GM23338 (cell line): Measurements from ENCODE around the gene CCDC70. TPM values are rescaled to one million over a fixed set of nuclear protein-coding genes. Genes with fewer than 3 reads are reported as not detected.

Experiments used
- ATAC-seq: fragments of 200-7000 bp; cut with Tn5 transposase; 3 replicates; pipeline ENCODE4 v1.9.1; 2020
- DNase-seq: peaks from one replicate; pipeline ENCODE4 v3.0.0-alpha.2; 2015; ENCODE audit warnings: low spot score
- H2AFZ ChIP-seq: fragments of 200-600 bp; sonication (generic); 2 replicates; pipeline ENCODE4 v1.8.0; 2016; ENCODE audit warnings: antibody characterized with exemption, mild to moderate bottlenecking, moderate library complexity
- H3F3A ChIP-seq: fragments of 200-600 bp; sonication (generic); replicated peaks from 2 replicates; pipeline ENCODE4 v1.8.0; 2017; ENCODE audit warnings: antibody characterized with exemption, mixed run types, low read depth
- H3K27ac ChIP-seq: fragments of 200-600 bp; sonication (generic); 2 replicates; pipeline ENCODE4 v1.6.1; 2016; ENCODE audit warnings: low read depth
- H3K27me3 ChIP-seq: fragments of 200-600 bp; sonication (generic); 2 replicates; pipeline ENCODE4 v1.8.0; 2016; ENCODE audit warnings: mild to moderate bottlenecking, mixed run types, moderate library complexity; ENCODE audit not compliant: insufficient read depth
- H3K36me3 ChIP-seq: fragments of 200-600 bp; sonication (generic); 2 replicates; pipeline ENCODE4 v1.8.0; 2016; ENCODE audit warnings: mild to moderate bottlenecking; ENCODE audit not compliant: insufficient read depth
- H3K4me1 ChIP-seq: fragments of 200-600 bp; sonication (generic); 2 replicates; pipeline ENCODE4 v1.8.0; 2016; ENCODE audit warnings: mild to moderate bottlenecking, moderate library complexity; ENCODE audit not compliant: insufficient read depth
- H3K4me2 ChIP-seq: fragments of 200-600 bp; sonication (generic); 2 replicates; pipeline ENCODE4 v1.7.1; 2017; ENCODE audit warnings: mixed run types
- H3K4me3 ChIP-seq: fragments of 200-600 bp; sonication (generic); 2 replicates; pipeline ENCODE4 v1.6.1; 2016; ENCODE audit warnings: mixed run types
- H3K79me2 ChIP-seq: fragments of 200-600 bp; sonication (generic); replicated peaks from 2 replicates; pipeline ENCODE4 v1.8.0; 2017; ENCODE audit warnings: mild to moderate bottlenecking; ENCODE audit not compliant: insufficient read depth
- H3K9me2 ChIP-seq: fragments of 200-600 bp; sonication (generic); 2 replicates; pipeline ENCODE4 v1.8.0; 2017; ENCODE audit not compliant: insufficient read depth
- H4K20me1 ChIP-seq: fragments of 200-600 bp; sonication (generic); replicated peaks from 2 replicates; pipeline ENCODE4 v1.8.0; 2017; ENCODE audit warnings: mild to moderate bottlenecking; ENCODE audit not compliant: insufficient read depth
- H3K27ac Mint-ChIP-seq: 2 replicates; pipeline ENCODE4 v1.8.0; 2020; ENCODE audit warnings: inconsistent platforms, mild to moderate bottlenecking, moderate library complexity, mixed read lengths
- H3K27me3 Mint-ChIP-seq: 3 replicates; pipeline ENCODE4 v1.8.0; 2022; ENCODE audit warnings: low read depth, mild to moderate bottlenecking, moderate library complexity, mixed read lengths, inconsistent platforms; ENCODE audit not compliant: insufficient read depth, poor library complexity
- H3K36me3 Mint-ChIP-seq: 3 replicates; pipeline ENCODE4 v1.8.0; 2021; ENCODE audit warnings: low read depth, mild to moderate bottlenecking, inconsistent platforms, moderate library complexity, mixed read lengths
- H3K4me1 Mint-ChIP-seq: 3 replicates; pipeline ENCODE4 v1.8.0; 2020; ENCODE audit warnings: mild to moderate bottlenecking, inconsistent platforms, mixed read lengths
- H3K4me3 Mint-ChIP-seq: 3 replicates; pipeline ENCODE4 v1.8.0; 2021; ENCODE audit warnings: moderate library complexity, mild to moderate bottlenecking, inconsistent platforms, mixed read lengths
- H3K9me3 Mint-ChIP-seq: 3 replicates; pipeline ENCODE4 v1.8.0; 2020; ENCODE audit warnings: moderate library complexity, mild to moderate bottlenecking, inconsistent platforms, mixed read lengths
- CREB1 ChIP-seq: fragments of 250-450 bp; sonication (Bioruptor Pico); IDR thresholded peaks from 2 replicates; pipeline ENCODE4 v1.5.0; 2020; ENCODE audit warnings: low read depth, mild to moderate bottlenecking, moderate library complexity
- ETS1 ChIP-seq: IDR thresholded peaks from 2 replicates; pipeline ENCODE4 v1.6.1; 2016; ENCODE audit warnings: antibody characterized with exemption
- EZH2 ChIP-seq: fragments of 200-600 bp; sonication (generic); IDR thresholded peaks from one replicate; pipeline ENCODE4 v1.8.0; 2017; ENCODE audit warnings: antibody characterized with exemption, mild to moderate bottlenecking, low read depth; ENCODE audit not compliant: unreplicated experiment
- EZH2phosphoT487 ChIP-seq: fragments of 200-600 bp; sonication (generic); IDR thresholded peaks from one replicate; pipeline ENCODE4 v1.8.1; 2018; ENCODE audit warnings: antibody characterized with exemption; ENCODE audit not compliant: unreplicated experiment
- JUNB ChIP-seq: IDR thresholded peaks from one replicate; pipeline ENCODE4 v1.6.1; 2016; ENCODE audit warnings: antibody characterized with exemption; ENCODE audit not compliant: unreplicated experiment
- NANOG ChIP-seq: IDR thresholded peaks from 2 replicates; pipeline ENCODE4 v1.6.1; 2016; ENCODE audit warnings: antibody characterized with exemption, borderline replicate concordance
- POLR2AphosphoS5 ChIP-seq: IDR thresholded peaks from 2 replicates; pipeline ENCODE4 v1.6.1; 2016; ENCODE audit warnings: antibody characterized with exemption, low read depth
- STAT1 ChIP-seq: IDR thresholded peaks from one replicate; pipeline ENCODE4 v1.6.1; 2016; ENCODE audit warnings: antibody characterized with exemption; ENCODE audit not compliant: unreplicated experiment
- ZNF114 ChIP-seq: fragments of 250-450 bp; sonication (Bioruptor Pico); IDR thresholded peaks from 2 replicates; pipeline ENCODE4 v1.5.0; 2020; ENCODE audit warnings: mild to moderate bottlenecking, moderate library complexity
- ZNF331 ChIP-seq: fragments of 250-450 bp; sonication (Bioruptor Pico); IDR thresholded peaks from 2 replicates; pipeline ENCODE4 v1.5.0; 2020; ENCODE audit warnings: low read depth, mild to moderate bottlenecking, moderate library complexity
- polyA plus RNA-seq: library from polyadenylated mRNA; unstranded; fragments of >200 nt; fragmentation: Nextera tagmentation; extraction: Ambion mirVana; gene quantifications from 2 replicates; pipeline ENCODE4 v1.2.1, GENCODE V29; 2016
- total RNA-seq: library from RNA; depleted of rRNA; stranded (reverse); fragments of >200 nt; shearing (Covaris generic); gene quantifications from 2 replicates; pipeline ENCODE4 v1.2.3, GENCODE V29; 2014
- TF ChIP-seq, protein P1 (sequence below): IDR thresholded peaks from one replicate; pipeline ENCODE4 v1.6.1; 2018; ENCODE audit warnings: antibody characterized with exemption; ENCODE audit not compliant: unreplicated experiment
- TF ChIP-seq, protein P2 (sequence below): fragments of 250-450 bp; sonication (Bioruptor Pico); IDR thresholded peaks from 2 replicates; pipeline ENCODE4 v1.5.0; 2020; ENCODE audit warnings: mild to moderate bottlenecking, moderate library complexity
- TF ChIP-seq, protein P3 (sequence below), 2 experiments: fragments of 200-600 bp in 1 of 2; sonication (generic) in 1 of 2; conservative IDR thresholded peaks; 2 replicates each; pipeline versions ENCODE4 v1.5.1 to v1.6.1; 2016 to 2017; ENCODE audit warnings: antibody characterized with exemption in 2 of 2, low read depth in 2 of 2, mild to moderate bottlenecking in 2 of 2, moderate library complexity in 1 of 2

The CCDC70 gene
- total and polyA plus RNA-seq, 2 experiments from 2014 or later, result not detected

DNA sequence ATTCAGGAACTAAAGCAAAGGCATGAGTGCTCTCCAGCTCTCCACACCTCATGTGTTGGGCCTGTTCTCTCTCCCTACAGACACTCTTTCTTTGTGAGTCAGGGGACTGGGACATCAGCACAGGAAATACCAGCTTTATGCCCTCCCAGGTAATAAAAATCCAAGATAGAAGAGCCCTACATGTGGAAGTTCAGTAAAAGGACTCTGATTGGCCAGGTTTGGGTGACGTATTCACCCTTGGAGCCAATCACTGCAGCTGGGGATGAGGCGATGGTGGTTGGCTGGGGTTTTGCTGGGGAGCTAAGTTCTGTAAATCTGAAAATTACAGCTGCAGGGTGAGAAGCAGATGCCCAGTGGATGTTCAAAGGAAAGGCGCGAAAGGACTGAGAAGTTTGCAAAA, 32.5 kb downstream of the CCDC70 start:
- ATAC-seq (peak; percentile 53), DNase-seq (peak; percentile 62)
- H3K79me2 ChIP-seq, result no peaks in the 10 kb centered on the region
- 0 out of 2 replicates have a peak, but pooled peaks cover 5% of the 10 kb centered on the region for H3K4me1 ChIP-seq
- H3F3A ChIP-seq, result no peaks in the 10 kb centered on the region
- H3K4me2 ChIP-seq, result no peak overlapping the region
- Mint-ChIP-seq H3K27me3 (peaks cover 5% of the 10 kb centered on the region), H3K36me3 (no peaks in the 10 kb centered on the region; the same call in 2 of the 3 replicates), H3K9me3 (no peaks in the 10 kb centered on the region), H3K27ac (no peak overlapping the region), H3K4me3 (no peak overlapping the region), H3K4me1 (peaks cover 16% of the 10 kb centered on the region)
- no peak overlapping the region for H3K4me3 ChIP-seq
- H4K20me1 ChIP-seq, result no peaks in the 10 kb centered on the region
- TF ChIP-seq JUNB (no peak), ZNF114 (CRISPR knock-in tag) (no peak), EZH2 (no peak), POLR2AphosphoS5 (no peak), STAT1 (no peak), EZH2phosphoT487 (no peak), NANOG (no peak), CREB1 (no peak), ZNF331 (no peak), ETS1 (no peak)
- TF ChIP-seq, protein P1, sequence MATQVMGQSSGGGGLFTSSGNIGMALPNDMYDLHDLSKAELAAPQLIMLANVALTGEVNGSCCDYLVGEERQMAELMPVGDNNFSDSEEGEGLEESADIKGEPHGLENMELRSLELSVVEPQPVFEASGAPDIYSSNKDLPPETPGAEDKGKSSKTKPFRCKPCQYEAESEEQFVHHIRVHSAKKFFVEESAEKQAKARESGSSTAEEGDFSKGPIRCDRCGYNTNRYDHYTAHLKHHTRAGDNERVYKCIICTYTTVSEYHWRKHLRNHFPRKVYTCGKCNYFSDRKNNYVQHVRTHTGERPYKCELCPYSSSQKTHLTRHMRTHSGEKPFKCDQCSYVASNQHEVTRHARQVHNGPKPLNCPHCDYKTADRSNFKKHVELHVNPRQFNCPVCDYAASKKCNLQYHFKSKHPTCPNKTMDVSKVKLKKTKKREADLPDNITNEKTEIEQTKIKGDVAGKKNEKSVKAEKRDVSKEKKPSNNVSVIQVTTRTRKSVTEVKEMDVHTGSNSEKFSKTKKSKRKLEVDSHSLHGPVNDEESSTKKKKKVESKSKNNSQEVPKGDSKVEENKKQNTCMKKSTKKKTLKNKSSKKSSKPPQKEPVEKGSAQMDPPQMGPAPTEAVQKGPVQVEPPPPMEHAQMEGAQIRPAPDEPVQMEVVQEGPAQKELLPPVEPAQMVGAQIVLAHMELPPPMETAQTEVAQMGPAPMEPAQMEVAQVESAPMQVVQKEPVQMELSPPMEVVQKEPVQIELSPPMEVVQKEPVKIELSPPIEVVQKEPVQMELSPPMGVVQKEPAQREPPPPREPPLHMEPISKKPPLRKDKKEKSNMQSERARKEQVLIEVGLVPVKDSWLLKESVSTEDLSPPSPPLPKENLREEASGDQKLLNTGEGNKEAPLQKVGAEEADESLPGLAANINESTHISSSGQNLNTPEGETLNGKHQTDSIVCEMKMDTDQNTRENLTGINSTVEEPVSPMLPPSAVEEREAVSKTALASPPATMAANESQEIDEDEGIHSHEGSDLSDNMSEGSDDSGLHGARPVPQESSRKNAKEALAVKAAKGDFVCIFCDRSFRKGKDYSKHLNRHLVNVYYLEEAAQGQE, result no peak
- TF ChIP-seq, protein P2, sequence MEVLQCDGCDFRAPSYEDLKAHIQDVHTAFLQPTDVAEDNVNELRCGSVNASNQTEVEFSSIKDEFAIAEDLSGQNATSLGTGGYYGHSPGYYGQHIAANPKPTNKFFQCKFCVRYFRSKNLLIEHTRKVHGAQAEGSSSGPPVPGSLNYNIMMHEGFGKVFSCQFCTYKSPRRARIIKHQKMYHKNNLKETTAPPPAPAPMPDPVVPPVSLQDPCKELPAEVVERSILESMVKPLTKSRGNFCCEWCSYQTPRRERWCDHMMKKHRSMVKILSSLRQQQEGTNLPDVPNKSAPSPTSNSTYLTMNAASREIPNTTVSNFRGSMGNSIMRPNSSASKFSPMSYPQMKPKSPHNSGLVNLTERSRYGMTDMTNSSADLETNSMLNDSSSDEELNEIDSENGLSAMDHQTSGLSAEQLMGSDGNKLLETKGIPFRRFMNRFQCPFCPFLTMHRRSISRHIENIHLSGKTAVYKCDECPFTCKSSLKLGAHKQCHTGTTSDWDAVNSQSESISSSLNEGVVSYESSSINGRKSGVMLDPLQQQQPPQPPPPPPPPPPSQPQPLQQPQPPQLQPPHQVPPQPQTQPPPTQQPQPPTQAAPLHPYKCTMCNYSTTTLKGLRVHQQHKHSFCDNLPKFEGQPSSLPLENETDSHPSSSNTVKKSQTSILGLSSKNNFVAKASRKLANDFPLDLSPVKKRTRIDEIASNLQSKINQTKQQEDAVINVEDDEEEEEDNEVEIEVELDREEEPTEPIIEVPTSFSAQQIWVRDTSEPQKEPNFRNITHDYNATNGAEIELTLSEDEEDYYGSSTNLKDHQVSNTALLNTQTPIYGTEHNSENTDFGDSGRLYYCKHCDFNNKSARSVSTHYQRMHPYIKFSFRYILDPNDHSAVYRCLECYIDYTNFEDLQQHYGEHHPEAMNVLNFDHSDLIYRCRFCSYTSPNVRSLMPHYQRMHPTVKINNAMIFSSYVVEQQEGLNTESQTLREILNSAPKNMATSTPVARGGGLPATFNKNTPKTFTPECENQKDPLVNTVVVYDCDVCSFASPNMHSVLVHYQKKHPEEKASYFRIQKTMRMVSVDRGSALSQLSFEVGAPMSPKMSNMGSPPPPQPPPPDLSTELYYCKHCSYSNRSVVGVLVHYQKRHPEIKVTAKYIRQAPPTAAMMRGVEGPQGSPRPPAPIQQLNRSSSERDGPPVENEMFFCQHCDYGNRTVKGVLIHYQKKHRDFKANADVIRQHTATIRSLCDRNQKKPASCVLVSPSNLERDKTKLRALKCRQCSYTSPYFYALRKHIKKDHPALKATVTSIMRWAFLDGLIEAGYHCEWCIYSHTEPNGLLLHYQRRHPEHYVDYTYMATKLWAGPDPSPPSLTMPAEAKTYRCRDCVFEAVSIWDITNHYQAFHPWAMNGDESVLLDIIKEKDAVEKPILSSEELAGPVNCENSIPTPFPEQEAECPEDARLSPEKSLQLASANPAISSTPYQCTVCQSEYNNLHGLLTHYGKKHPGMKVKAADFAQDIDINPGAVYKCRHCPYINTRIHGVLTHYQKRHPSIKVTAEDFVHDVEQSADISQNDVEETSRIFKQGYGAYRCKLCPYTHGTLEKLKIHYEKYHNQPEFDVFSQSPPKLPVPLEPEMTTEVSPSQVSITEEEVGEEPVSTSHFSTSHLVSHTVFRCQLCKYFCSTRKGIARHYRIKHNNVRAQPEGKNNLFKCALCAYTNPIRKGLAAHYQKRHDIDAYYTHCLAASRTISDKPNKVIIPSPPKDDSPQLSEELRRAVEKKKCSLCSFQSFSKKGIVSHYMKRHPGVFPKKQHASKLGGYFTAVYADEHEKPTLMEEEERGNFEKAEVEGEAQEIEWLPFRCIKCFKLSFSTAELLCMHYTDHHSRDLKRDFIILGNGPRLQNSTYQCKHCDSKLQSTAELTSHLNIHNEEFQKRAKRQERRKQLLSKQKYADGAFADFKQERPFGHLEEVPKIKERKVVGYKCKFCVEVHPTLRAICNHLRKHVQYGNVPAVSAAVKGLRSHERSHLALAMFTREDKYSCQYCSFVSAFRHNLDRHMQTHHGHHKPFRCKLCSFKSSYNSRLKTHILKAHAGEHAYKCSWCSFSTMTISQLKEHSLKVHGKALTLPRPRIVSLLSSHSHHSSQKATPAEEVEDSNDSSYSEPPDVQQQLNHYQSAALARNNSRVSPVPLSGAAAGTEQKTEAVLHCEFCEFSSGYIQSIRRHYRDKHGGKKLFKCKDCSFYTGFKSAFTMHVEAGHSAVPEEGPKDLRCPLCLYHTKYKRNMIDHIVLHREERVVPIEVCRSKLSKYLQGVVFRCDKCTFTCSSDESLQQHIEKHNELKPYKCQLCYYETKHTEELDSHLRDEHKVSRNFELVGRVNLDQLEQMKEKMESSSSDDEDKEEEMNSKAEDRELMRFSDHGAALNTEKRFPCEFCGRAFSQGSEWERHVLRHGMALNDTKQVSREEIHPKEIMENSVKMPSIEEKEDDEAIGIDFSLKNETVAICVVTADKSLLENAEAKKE (CRISPR knock-in tag), result no peak
- TF ChIP-seq, protein P3, sequence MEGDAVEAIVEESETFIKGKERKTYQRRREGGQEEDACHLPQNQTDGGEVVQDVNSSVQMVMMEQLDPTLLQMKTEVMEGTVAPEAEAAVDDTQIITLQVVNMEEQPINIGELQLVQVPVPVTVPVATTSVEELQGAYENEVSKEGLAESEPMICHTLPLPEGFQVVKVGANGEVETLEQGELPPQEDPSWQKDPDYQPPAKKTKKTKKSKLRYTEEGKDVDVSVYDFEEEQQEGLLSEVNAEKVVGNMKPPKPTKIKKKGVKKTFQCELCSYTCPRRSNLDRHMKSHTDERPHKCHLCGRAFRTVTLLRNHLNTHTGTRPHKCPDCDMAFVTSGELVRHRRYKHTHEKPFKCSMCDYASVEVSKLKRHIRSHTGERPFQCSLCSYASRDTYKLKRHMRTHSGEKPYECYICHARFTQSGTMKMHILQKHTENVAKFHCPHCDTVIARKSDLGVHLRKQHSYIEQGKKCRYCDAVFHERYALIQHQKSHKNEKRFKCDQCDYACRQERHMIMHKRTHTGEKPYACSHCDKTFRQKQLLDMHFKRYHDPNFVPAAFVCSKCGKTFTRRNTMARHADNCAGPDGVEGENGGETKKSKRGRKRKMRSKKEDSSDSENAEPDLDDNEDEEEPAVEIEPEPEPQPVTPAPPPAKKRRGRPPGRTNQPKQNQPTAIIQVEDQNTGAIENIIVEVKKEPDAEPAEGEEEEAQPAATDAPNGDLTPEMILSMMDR (conservative IDR thresholded peaks at IDR 0.05; ENCODE audit: low read depth in 2 of 2), result no peak
- no peaks in the 10 kb centered on the region for H3K36me3 ChIP-seq
- peak overlapping the region; percentile 81 for H2AFZ ChIP-seq
- no peak overlapping the region for H3K27ac ChIP-seq
- H3K27me3 ChIP-seq, result no peaks in the 10 kb centered on the region
- no peaks in the 10 kb centered on the region for H3K9me2 ChIP-seq
